ENCODE measurements around the gene OR2S2. TPM values are rescaled to one million over a fixed set of nuclear protein-coding genes. Genes with fewer than 3 reads are reported as not detected.

The OR2S2 gene
- total and polyA plus RNA-seq, 2 donors (not counting 3 experiments of a cell fraction or from before 2014, with no cell fraction given), result not detected

DNA sequence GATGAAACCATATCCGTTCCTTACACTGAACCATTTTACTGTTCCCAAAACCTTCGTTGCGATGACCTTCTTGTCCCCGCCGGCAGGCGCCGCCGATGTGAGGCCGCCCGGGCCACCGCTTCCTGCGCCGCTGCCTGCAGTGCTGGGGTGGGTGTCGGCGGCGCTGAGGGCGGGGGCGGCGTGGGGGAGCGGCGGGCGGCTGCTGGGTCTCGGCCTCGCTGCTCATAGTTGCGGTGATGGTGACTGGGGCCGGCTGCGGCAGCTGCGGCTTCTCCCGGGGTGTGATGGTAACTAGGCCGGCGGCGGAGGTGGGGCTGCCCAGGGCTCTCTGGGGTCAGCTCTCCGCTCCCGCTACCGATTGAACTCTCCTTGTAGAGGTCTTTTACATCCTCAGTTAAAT lies 14.1 kb upstream of the OR2S2 start:
- no peaks in the 10 kb centered on the region for H3K9me3 ChIP-seq (replicated peaks; ENCODE audit: control insufficient read depth, insufficient read depth, low read length)

GRCh38 chr9:35967042-35967441 lies 9.1 kb upstream of the OR2S2 start:
- intact Hi-C loops (cut with micrococcal nuclease) (no loop called here), dilution Hi-C loops (cut with MboI; ENCODE audit: extremely low pct_ligation_motif_present, low sequenced_read_pairs) (no loop called here)
- TF ChIP-seq FOS (IDR thresholded peaks at IDR 0.05; ENCODE audit: borderline replicate concordance, insufficient read depth, low read length), result no peak
- no peak for TF ChIP-seq EZH2 (IDR thresholded peaks at IDR 0.05; ENCODE audit: borderline replicate concordance, low read depth, low read length, severe bottlenecking)
- TF ChIP-seq POLR2AphosphoS5 (IDR thresholded peaks at IDR 0.05; ENCODE audit: insufficient read depth, low read depth, low read length), result no peak
- TF ChIP-seq MYC (IDR thresholded peaks at IDR 0.05; ENCODE audit: low read depth, low read length), result no peak
- TF ChIP-seq, protein P1, sequence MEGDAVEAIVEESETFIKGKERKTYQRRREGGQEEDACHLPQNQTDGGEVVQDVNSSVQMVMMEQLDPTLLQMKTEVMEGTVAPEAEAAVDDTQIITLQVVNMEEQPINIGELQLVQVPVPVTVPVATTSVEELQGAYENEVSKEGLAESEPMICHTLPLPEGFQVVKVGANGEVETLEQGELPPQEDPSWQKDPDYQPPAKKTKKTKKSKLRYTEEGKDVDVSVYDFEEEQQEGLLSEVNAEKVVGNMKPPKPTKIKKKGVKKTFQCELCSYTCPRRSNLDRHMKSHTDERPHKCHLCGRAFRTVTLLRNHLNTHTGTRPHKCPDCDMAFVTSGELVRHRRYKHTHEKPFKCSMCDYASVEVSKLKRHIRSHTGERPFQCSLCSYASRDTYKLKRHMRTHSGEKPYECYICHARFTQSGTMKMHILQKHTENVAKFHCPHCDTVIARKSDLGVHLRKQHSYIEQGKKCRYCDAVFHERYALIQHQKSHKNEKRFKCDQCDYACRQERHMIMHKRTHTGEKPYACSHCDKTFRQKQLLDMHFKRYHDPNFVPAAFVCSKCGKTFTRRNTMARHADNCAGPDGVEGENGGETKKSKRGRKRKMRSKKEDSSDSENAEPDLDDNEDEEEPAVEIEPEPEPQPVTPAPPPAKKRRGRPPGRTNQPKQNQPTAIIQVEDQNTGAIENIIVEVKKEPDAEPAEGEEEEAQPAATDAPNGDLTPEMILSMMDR (IDR thresholded peaks at IDR 0.05; ENCODE audit: extremely low read depth in 1 of 2, insufficient read depth in 1 of 2, low read depth in 1 of 2, low read length in 2 of 2), result no peak
- TF ChIP-seq JUN (IDR thresholded peaks at IDR 0.05; ENCODE audit: borderline replicate concordance, insufficient read depth, insufficient read length, low read depth), result no peak
- no peak for TF ChIP-seq MAX (IDR thresholded peaks at IDR 0.05; ENCODE audit: insufficient read depth, insufficient read length)
- TF ChIP-seq POLR2A (IDR thresholded peaks at IDR 0.05; ENCODE audit: low read depth, low read length), result no peak
- BruUV-seq (replicated peaks), result no TSS peak
- Histone ChIP-seq H3K79me2 (ENCODE audit: control insufficient read depth, insufficient read depth, low read length) (no peaks in the 10 kb centered on the region), H3K4me3 (replicated peaks in 1 of 3; ENCODE audit: insufficient read depth in 1 of 3, low read depth in 1 of 3, low read length in 3 of 3) (no peak overlapping the region), H3K27me3 (ENCODE audit: control insufficient read depth in 2 of 2, insufficient read depth in 2 of 2, low read length in 2 of 2) (peaks cover 0 to 1% of the 10 kb centered on the region in 2 experiments), H3K4me1 (ENCODE audit: control insufficient read depth, extremely low read depth, insufficient read depth, low read length) (no peaks in the 10 kb centered on the region), H3K9me3 (replicated peaks; ENCODE audit: control insufficient read depth, insufficient read depth, low read length) (no peaks in the 10 kb centered on the region), H3K4me2 (ENCODE audit: insufficient read depth, low read length) (no peak overlapping the region), H3K9me1 (replicated peaks; ENCODE audit: control insufficient read depth, extremely low read depth, insufficient read depth, low read length) (no peaks in the 10 kb centered on the region), H4K20me1 (replicated peaks; ENCODE audit: control insufficient read depth, extremely low read depth, insufficient read depth, low read length) (no peaks in the 10 kb centered on the region), H3K27ac (ENCODE audit: insufficient read depth, low read depth, low read length) (no peak overlapping the region), H3K9ac (replicated peaks; ENCODE audit: extremely low read depth, insufficient read depth, low read length) (no peak overlapping the region), H3K36me3 (ENCODE audit: control insufficient read depth in 2 of 2, extremely low read depth in 1 of 2, insufficient read depth in 2 of 2, low read length in 2 of 2) (no peaks in the 10 kb centered on the region), H2AFZ (ENCODE audit: low read depth, low read length) (no peak overlapping the region)
- ChIA-PET CTCF (no interaction called here), POLR2A (no interaction called here)
- no peak for DNase-seq (ENCODE audit: low read depth, low spot score)
- FAIRE-seq, result no peak

More for the DNA sequence above, 14.1 kb upstream of the OR2S2 start:
- TF ChIP-seq, protein P1 (IDR thresholded peaks at IDR 0.05; ENCODE audit: extremely low read depth in 1 of 2, insufficient read depth in 1 of 2, low read depth in 1 of 2, low read length in 2 of 2), result no peak
- TF ChIP-seq JUN (IDR thresholded peaks at IDR 0.05; ENCODE audit: borderline replicate concordance, insufficient read depth, insufficient read length, low read depth), result no peak
- no peak for TF ChIP-seq MYC (IDR thresholded peaks at IDR 0.05; ENCODE audit: low read depth, low read length)
- TF ChIP-seq GATA2 (IDR thresholded peaks at IDR 0.05; ENCODE audit: insufficient read depth, insufficient read length, low read depth, low read length), result no peak
- TF ChIP-seq POLR2A (IDR thresholded peaks at IDR 0.05; ENCODE audit: low read depth, low read length), result no peak
- TF ChIP-seq FOS (IDR thresholded peaks at IDR 0.05; ENCODE audit: borderline replicate concordance, insufficient read depth, low read length), result no peak
- no peaks in the 10 kb centered on the region for H3K4me1 ChIP-seq (ENCODE audit: control insufficient read depth, extremely low read depth, insufficient read depth, low read length)
- no peak overlapping the region for H3K4me2 ChIP-seq (ENCODE audit: insufficient read depth, low read length)
- CTCF ChIA-PET, result interaction anchor here (1.1 kb wide), 1 partner anchor 35 kb away, joined by 4 read pairs; no protein-coding TSS in a partner anchor
- H2AFZ ChIP-seq (ENCODE audit: low read depth, low read length), result no peak overlapping the region
- peak overlapping the region in 1 of 3 experiments; percentile 1 for H3K4me3 ChIP-seq (replicated peaks in 1 of 3; ENCODE audit: insufficient read depth in 1 of 3, low read depth in 1 of 3, low read length in 3 of 3)
- H3K9ac ChIP-seq (replicated peaks; ENCODE audit: extremely low read depth, insufficient read depth, low read length), result no peak overlapping the region
- intact Hi-C loops (cut with micrococcal nuclease), result no loop called here
- BruUV-seq (replicated peaks), result no TSS peak
- no peaks in the 10 kb centered on the region for H4K20me1 ChIP-seq (replicated peaks; ENCODE audit: control insufficient read depth, extremely low read depth, insufficient read depth, low read length)
- no peaks in the 10 kb centered on the region for H3K36me3 ChIP-seq (ENCODE audit: control insufficient read depth in 2 of 2, extremely low read depth in 1 of 2, insufficient read depth in 2 of 2, low read length in 2 of 2)
- H3K27me3 ChIP-seq (ENCODE audit: control insufficient read depth in 2 of 2, insufficient read depth in 2 of 2, low read length in 2 of 2), result peaks cover 0 to 1% of the 10 kb centered on the region in 2 experiments
- H3K9me1 ChIP-seq (replicated peaks; ENCODE audit: control insufficient read depth, extremely low read depth, insufficient read depth, low read length), result no peaks in the 10 kb centered on the region
- H3K79me2 ChIP-seq (ENCODE audit: control insufficient read depth, insufficient read depth, low read length), result no peaks in the 10 kb centered on the region
- H3K27ac ChIP-seq (ENCODE audit: insufficient read depth, low read depth, low read length), result no peak overlapping the region
- POLR2A ChIA-PET, result no interaction called here
- FAIRE-seq, result no peak
- dilution Hi-C loops (cut with MboI; ENCODE audit: extremely low pct_ligation_motif_present, low sequenced_read_pairs), result no loop called here
- no peak for DNase-seq (ENCODE audit: low read depth, low spot score)

All from endothelial cell of umbilical vein (primary cell).